ENCODE data around the gene IPO7.
"Not testable (repeated sequence)": the region's sequence is repeated elsewhere in the genome, so short reads cannot be mapped to it uniquely, and the experiment has no call there.

- TF ChIP-seq CTCF, POLR2AphosphoS5, POLR2A (IDR thresholded peaks at IDR 0.05): not testable (repeated sequence)
Measured at GRCh38 chr11:9347779-9348178, 36.7 kb upstream of the IPO7 start.

Data from breast epithelium (tissue), 3 donors.